ENCODE data around the gene ENTPD1. TPM values are rescaled to one million over a fixed set of nuclear protein-coding genes. Genes with fewer than 3 reads are reported as not detected.
"Not testable (repeated sequence)": the region's sequence is repeated elsewhere in the genome, so short reads cannot be mapped to it uniquely, and the experiment has no call there.

Gene ENTPD1
- polyA plus RNA-seq, 2 donors: 2.4 to 3.7 TPM

DNA sequence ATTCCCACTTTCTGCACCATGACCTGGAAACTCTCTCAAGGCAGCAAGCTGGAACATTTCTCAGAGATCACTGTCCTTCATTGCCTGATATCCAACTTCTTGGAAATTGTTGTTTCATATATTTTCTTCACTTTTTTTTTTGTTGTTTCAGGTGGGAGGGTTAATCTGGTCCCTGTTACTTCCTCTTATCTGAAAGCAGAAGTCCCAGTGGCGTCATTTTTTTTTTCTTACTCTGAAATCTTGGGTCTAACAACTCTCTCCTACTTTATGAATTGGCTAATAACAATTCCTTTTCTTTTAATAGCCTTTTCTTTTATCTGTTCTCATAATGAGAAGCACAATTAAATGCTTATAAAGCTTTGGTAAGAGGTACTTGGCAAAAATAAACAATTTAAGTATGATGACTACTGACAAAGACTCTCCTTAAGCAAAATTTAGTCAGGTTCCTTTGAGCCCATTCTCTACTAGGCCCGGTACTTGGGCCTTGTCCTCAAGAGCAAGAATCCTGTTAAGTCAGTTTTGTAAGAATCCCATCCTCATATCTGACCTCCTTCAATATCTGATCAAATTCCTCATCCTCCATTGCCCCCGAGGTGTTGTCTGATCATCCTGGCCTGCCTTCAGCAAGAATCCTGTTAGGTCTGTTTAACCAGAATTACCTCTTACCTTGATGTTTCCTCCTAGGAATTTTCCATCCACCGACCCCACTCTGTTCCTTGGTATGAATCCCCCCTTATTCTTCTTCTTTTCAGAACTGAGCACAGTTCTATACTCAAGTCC is 140.3 kb downstream of the ENTPD1 start:
- H3K4me3 ChIP-seq (ENCODE audit: low read depth in 1 of 2, low read length in 2 of 2): no peak overlapping the region
- no peaks in the 10 kb centered on the region for H3K9me3 ChIP-seq (ENCODE audit: control insufficient read depth in 2 of 2, insufficient read depth in 1 of 2, low read depth in 1 of 2, low read length in 1 of 2)
- no peaks in the 10 kb centered on the region for H3K36me3 ChIP-seq (ENCODE audit: control insufficient read depth in 2 of 2, insufficient read depth in 2 of 2, low read length in 1 of 2)
- 84 to 93% methylated on average over 4 of the region's 4 CpGs for WGBS, 2 donors
- H3K27ac ChIP-seq (ENCODE audit: low read depth in 2 of 2, low read length in 1 of 2): no peak overlapping the region
- no peaks in the 10 kb centered on the region for H3K27me3 ChIP-seq (ENCODE audit: control insufficient read depth in 1 of 2, insufficient read depth in 2 of 2, low read length in 2 of 2)
- no peaks in the 10 kb centered on the region for H3K4me1 ChIP-seq (ENCODE audit: control insufficient read depth in 2 of 2, insufficient read depth in 2 of 2, low read length in 1 of 2)

DNA sequence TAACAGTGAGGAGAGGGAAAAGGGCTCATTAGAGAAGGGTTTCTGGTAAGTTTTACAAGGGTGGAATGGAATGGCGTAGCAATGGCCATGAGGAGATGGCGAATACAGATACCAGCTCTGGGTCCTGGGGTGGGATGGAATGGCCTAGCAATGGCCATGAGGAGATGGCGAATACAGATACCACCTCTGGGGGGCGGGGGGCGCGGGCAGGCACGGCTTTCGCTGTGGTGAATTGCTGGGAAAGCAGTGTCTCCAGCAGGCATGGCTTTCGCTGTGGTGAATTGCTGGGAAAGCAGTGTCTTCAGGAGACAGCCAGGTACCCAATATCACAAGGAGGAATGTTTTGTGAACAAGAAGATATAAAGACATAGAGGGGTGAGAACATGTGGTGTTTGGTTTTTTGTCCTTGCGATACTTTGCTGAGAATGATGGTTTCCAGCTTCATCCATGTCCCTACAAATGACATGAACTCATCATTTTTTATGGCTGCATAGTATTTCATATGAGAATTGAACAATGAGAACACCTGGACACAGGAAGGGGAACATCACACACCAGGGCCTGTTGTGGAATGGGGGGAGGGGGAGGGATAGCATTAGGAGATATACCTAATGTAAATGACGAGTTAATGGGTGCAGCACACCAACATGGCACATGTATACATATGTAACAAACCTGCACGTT is 150.1 kb downstream of the ENTPD1 start:
- H3K4me3 ChIP-seq (ENCODE audit: low read depth in 1 of 2, low read length in 2 of 2); H3K27ac ChIP-seq (ENCODE audit: low read depth in 2 of 2, low read length in 1 of 2); H3K4me1 ChIP-seq (ENCODE audit: control insufficient read depth in 2 of 2, insufficient read depth in 2 of 2, low read length in 1 of 2); H3K9me3 ChIP-seq (ENCODE audit: control insufficient read depth in 2 of 2, insufficient read depth in 1 of 2, low read depth in 1 of 2, low read length in 1 of 2); H3K36me3 ChIP-seq (ENCODE audit: control insufficient read depth in 2 of 2, insufficient read depth in 2 of 2, low read length in 1 of 2); H3K27me3 ChIP-seq (ENCODE audit: control insufficient read depth in 1 of 2, insufficient read depth in 2 of 2, low read length in 2 of 2): not testable (repeated sequence)
- 97 to 98% methylated on average over 12 of the region's 12 CpGs for WGBS, 2 donors

DNA sequence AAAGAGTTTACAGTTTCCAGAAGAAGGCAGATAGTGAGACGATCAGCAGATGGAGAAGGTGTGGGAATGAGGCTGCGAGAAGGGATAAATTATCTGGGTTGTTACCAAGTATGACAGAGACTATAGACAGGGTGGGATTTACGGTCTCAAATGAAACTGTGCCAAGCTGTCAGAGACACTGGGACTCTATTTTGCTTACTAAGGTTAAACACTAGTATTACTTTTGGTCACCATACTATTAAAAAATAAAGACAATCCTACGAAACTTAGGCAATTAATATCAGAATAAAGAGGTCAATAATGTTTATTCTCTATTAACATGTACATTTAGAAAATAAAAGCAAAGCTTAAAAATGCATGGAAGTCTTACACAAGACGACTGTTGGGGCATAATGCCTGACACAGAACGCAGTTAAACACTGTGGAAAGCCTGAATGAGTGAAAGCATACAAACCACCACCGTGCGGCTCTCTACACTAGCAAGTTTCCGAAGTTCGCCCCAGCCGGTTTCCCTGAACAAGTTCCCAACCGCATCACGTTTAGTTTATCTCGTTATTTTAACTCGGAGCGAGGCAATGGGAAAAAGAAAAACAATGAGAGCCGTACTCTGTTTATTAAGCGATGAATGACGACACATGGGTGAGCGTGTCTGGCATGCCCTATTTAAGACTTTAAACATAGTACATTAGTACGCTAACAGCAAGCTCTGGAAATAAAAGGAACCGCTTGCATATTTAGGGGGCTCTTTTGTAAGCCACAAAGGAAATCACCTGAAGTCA is 150.9 kb downstream of the ENTPD1 start:
- H3K9me3 ChIP-seq (ENCODE audit: control insufficient read depth in 2 of 2, insufficient read depth in 1 of 2, low read depth in 1 of 2, low read length in 1 of 2): no peaks in the 10 kb centered on the region
- H3K4me3 ChIP-seq (ENCODE audit: low read depth in 1 of 2, low read length in 2 of 2): peak overlapping the region; percentile 62 to 76
- peaks cover 0 to 6% of the 10 kb centered on the region in 2 donors for H3K36me3 ChIP-seq (ENCODE audit: control insufficient read depth in 2 of 2, insufficient read depth in 2 of 2, low read length in 1 of 2)
- H3K27me3 ChIP-seq (ENCODE audit: control insufficient read depth in 1 of 2, insufficient read depth in 2 of 2, low read length in 2 of 2): no peaks in the 10 kb centered on the region
- no peaks in the 10 kb centered on the region for H3K4me1 ChIP-seq (ENCODE audit: control insufficient read depth in 2 of 2, insufficient read depth in 2 of 2, low read length in 1 of 2)
- WGBS, 2 donors: 8 to 10% methylated on average over 22 of the region's 22 CpGs
- H3K27ac ChIP-seq (ENCODE audit: low read depth in 2 of 2, low read length in 1 of 2): peak overlapping the region; percentile 75 to 85

GRCh38 chr10:95907456-95908253 is 151.7 kb downstream of the ENTPD1 start, which contains the start of gene CC2D2B:
TSS of gene CC2D2B (plus strand) at chr10:95907975. CDS start at chr10:95911324, 3,349 bp downstream.
- H3K36me3 ChIP-seq (ENCODE audit: control insufficient read depth in 2 of 2, insufficient read depth in 2 of 2, low read length in 1 of 2): peaks cover 0 to 6% of the 10 kb centered on the region in 2 donors
- H3K4me1 ChIP-seq (ENCODE audit: control insufficient read depth in 2 of 2, insufficient read depth in 2 of 2, low read length in 1 of 2): no peaks in the 10 kb centered on the region
- H3K27me3 ChIP-seq (ENCODE audit: control insufficient read depth in 1 of 2, insufficient read depth in 2 of 2, low read length in 2 of 2): no peaks in the 10 kb centered on the region
- H3K4me3 ChIP-seq (ENCODE audit: low read depth in 1 of 2, low read length in 2 of 2): peak within 1 kb of the TSS; percentile 62 to 76
- H3K27ac ChIP-seq (ENCODE audit: low read depth in 2 of 2, low read length in 1 of 2): peak within 1 kb of the TSS; percentile 75 to 85
- 0% methylated on average over 65 to 69 of the region's 69 CpGs for WGBS, 2 donors
- no peaks in the 10 kb centered on the region for H3K9me3 ChIP-seq (ENCODE audit: control insufficient read depth in 2 of 2, insufficient read depth in 1 of 2, low read depth in 1 of 2, low read length in 1 of 2)

DNA sequence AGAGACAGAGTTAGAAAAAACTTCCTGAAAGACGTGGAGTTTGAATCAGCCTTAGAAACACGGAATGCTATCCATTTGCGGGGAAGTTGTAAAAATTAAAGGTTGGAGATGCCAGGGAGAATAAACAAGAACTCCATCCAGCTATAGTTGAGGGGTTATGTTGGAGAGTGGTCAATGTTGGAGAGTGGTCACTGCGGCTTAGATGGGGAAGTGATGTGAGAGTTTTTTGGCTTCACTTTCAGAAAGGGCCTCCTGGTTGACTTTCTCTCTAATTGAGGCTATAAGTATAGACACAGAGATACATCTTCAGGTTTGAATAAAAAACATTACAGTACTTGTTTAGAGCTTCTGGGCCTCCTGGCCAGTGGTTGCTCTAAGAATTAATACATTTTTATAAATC is 152.5 kb downstream of the ENTPD1 start:
- no peaks in the 10 kb centered on the region for H3K27me3 ChIP-seq (ENCODE audit: control insufficient read depth in 1 of 2, insufficient read depth in 2 of 2, low read length in 2 of 2)
- H3K9me3 ChIP-seq (ENCODE audit: control insufficient read depth in 2 of 2, insufficient read depth in 1 of 2, low read depth in 1 of 2, low read length in 1 of 2): no peaks in the 10 kb centered on the region
- H3K4me1 ChIP-seq (ENCODE audit: control insufficient read depth in 2 of 2, insufficient read depth in 2 of 2, low read length in 1 of 2): no peaks in the 10 kb centered on the region
- H3K4me3 ChIP-seq (ENCODE audit: low read depth in 1 of 2, low read length in 2 of 2): no peak overlapping the region
- 56 to 60% methylated on average over 4 of the region's 4 CpGs for WGBS, 2 donors
- H3K27ac ChIP-seq (ENCODE audit: low read depth in 2 of 2, low read length in 1 of 2): no peak overlapping the region
- peaks cover 0 to 2% of the 10 kb centered on the region in 2 donors for H3K36me3 ChIP-seq (ENCODE audit: control insufficient read depth in 2 of 2, insufficient read depth in 2 of 2, low read length in 1 of 2)

DNA sequence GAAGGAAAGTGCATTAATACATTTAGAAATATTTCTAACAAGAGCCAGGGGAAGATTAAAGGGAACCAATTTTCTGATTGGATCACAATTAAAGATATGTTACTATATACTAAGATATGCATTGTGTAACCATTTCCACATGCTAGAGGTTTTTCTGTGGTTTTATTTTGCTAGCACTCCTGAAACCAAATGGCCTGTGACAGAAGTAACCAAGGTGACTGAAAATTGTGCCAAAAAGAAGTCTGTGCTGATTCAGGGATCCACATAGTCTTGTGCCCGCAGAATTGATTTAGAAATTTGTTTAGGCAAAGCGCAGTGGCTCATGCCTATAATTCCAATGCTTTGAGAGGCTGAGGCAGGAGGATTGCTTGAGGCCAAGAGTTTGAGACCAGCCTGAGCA is 153.6 kb downstream of the ENTPD1 start:
- no peak overlapping the region for H3K27ac ChIP-seq (ENCODE audit: low read depth in 2 of 2, low read length in 1 of 2)
- 94 to 95% methylated on average over 2 of the region's 2 CpGs for WGBS, 2 donors
- H3K27me3 ChIP-seq (ENCODE audit: control insufficient read depth in 1 of 2, insufficient read depth in 2 of 2, low read length in 2 of 2): no peaks in the 10 kb centered on the region
- H3K4me1 ChIP-seq (ENCODE audit: control insufficient read depth in 2 of 2, insufficient read depth in 2 of 2, low read length in 1 of 2): no peaks in the 10 kb centered on the region
- H3K4me3 ChIP-seq (ENCODE audit: low read depth in 1 of 2, low read length in 2 of 2): no peak overlapping the region
- H3K9me3 ChIP-seq (ENCODE audit: control insufficient read depth in 2 of 2, insufficient read depth in 1 of 2, low read depth in 1 of 2, low read length in 1 of 2): no peaks in the 10 kb centered on the region
- H3K36me3 ChIP-seq (ENCODE audit: control insufficient read depth in 2 of 2, insufficient read depth in 2 of 2, low read length in 1 of 2): peaks cover 0 to 2% of the 10 kb centered on the region in 2 donors

DNA sequence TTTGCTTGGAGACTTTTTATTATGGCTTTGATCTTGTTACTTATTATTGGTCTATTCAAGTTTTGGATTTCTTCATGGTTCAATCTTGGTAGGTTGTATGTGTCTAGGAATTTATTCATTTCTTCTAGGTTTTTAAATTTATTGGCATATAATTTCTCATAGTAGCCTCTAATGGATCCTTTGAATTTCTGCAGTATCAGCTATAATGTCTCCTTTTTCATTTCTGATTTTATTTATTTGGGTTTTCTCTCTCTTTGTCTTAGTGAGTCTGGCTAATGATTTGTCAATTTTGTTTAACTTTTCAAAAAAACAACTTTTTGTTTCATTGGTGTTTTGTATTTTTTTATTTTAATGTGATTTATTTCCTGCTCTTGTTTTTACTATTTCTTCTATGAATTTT is 160.1 kb downstream of the ENTPD1 start:
- not testable (repeated sequence) for H3K36me3 ChIP-seq (ENCODE audit: control insufficient read depth in 2 of 2, insufficient read depth in 2 of 2, low read length in 1 of 2); H3K9me3 ChIP-seq (ENCODE audit: control insufficient read depth in 2 of 2, insufficient read depth in 1 of 2, low read depth in 1 of 2, low read length in 1 of 2); H3K4me1 ChIP-seq (ENCODE audit: control insufficient read depth in 2 of 2, insufficient read depth in 2 of 2, low read length in 1 of 2); H3K4me3 ChIP-seq (ENCODE audit: low read depth in 1 of 2, low read length in 2 of 2); H3K27me3 ChIP-seq (ENCODE audit: control insufficient read depth in 1 of 2, insufficient read depth in 2 of 2, low read length in 2 of 2); H3K27ac ChIP-seq (ENCODE audit: low read depth in 2 of 2, low read length in 1 of 2)

All from esophagus (tissue), 2 donors.